HL-60 (cell line): ENCODE results near the gene MRPL46.

Experiments
- DNase-seq, 2 experiments: peaks; one replicate each; pipeline ENCODE4 v3.0.0-alpha.2; 2010 to 2020; ENCODE audit warnings: low read depth in 1 of 2, low spot score in 1 of 2
- H3K27ac ChIP-seq: fragments of 250-450 bp; sonication (Bioruptor Pico); replicated peaks from 2 replicates; pipeline ENCODE4 v1.5.1; 2020; ENCODE audit warnings: mild to moderate bottlenecking, moderate library complexity
- H3K27me3 ChIP-seq: fragments of 250-450 bp; sonication (Bioruptor Pico); 2 replicates; pipeline ENCODE4 v1.5.1; 2021; ENCODE audit warnings: mild to moderate bottlenecking, moderate library complexity; ENCODE audit not compliant: insufficient read depth, poor library complexity, severe bottlenecking
- H3K4me3 ChIP-seq: replicated peaks from 2 replicates; pipeline ENCODE4 v1.5.1; 2011; ENCODE audit warnings: mild to moderate bottlenecking, control low read depth, low read length; ENCODE audit not compliant: insufficient read depth
- GABPA ChIP-seq: IDR thresholded peaks from 2 replicates; pipeline ENCODE4 v1.6.1; 2012; ENCODE audit warnings: low read depth
- POLR2AphosphoS5 ChIP-seq: IDR thresholded peaks from 2 replicates; pipeline ENCODE4 v1.6.1; 2012; ENCODE audit warnings: low read depth
- SPI1 ChIP-seq: IDR thresholded peaks from 2 replicates; pipeline ENCODE4 v1.6.1; 2012; ENCODE audit warnings: low read depth, mild to moderate bottlenecking, borderline replicate concordance
- TF ChIP-seq, protein P1 (sequence below): IDR thresholded peaks from one replicate; pipeline ENCODE4 v1.5.1; 2011; ENCODE audit warnings: low read length, control low read depth, inconsistent platforms; ENCODE audit not compliant: insufficient read depth
- TF ChIP-seq, protein P2 (sequence below): IDR thresholded peaks from 2 replicates; pipeline ENCODE4 v1.6.1; 2012; ENCODE audit warnings: low read depth; ENCODE audit not compliant: insufficient replicate concordance

The MRPL46 gene

DNA sequence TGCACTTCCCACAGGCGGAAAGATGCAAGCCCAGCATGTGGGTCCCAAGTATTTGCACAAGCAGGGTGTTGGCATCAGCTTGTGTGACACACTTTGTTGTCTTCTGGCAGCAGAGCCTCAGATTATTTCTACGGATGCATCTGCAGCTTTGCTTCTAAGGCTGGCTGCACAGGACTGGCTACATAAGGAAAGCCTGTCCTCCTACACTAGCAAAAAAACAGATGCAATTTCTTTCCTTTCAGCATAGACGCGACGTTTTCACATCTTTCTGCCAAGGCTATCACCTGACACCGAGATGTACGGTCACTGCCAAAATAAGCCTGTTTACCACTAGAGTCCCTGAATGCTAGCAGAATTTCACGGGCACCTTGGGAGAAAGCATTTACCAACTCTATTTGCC is 13.8 kb upstream of the MRPL46 start:
- no peak overlapping the region for H3K4me3 ChIP-seq
- DNase-seq = no peak
- no peak overlapping the region for H3K27ac ChIP-seq
- H3K27me3 ChIP-seq = no peaks in the 10 kb centered on the region
- no peak for TF ChIP-seq SPI1
- TF ChIP-seq, protein P1, sequence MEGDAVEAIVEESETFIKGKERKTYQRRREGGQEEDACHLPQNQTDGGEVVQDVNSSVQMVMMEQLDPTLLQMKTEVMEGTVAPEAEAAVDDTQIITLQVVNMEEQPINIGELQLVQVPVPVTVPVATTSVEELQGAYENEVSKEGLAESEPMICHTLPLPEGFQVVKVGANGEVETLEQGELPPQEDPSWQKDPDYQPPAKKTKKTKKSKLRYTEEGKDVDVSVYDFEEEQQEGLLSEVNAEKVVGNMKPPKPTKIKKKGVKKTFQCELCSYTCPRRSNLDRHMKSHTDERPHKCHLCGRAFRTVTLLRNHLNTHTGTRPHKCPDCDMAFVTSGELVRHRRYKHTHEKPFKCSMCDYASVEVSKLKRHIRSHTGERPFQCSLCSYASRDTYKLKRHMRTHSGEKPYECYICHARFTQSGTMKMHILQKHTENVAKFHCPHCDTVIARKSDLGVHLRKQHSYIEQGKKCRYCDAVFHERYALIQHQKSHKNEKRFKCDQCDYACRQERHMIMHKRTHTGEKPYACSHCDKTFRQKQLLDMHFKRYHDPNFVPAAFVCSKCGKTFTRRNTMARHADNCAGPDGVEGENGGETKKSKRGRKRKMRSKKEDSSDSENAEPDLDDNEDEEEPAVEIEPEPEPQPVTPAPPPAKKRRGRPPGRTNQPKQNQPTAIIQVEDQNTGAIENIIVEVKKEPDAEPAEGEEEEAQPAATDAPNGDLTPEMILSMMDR = no peak
- TF ChIP-seq GABPA = no peak

DNA sequence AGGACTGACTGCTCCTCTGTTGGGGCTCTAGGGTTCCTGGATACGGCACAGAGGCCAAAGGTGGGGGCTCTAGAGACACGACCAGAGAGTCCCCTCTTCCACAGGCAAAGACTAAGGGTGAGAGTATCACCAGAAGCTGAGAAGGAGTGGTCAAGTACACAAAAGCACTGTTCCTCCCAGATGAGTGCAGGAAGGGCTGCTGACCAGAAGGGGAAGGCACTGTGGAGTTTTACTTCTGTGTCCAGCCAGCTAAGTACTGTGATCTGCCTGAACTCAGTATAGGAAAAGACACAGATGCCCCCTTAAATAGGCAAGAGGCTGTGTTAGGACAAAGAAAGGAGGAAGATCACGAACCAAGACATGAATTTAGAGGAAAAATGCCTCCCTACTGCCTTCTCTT is 12.0 kb upstream of the MRPL46 start:
- no peak overlapping the region for H3K4me3 ChIP-seq
- H3K27me3 ChIP-seq = no peaks in the 10 kb centered on the region
- H3K27ac ChIP-seq = no peak overlapping the region
- no peak for DNase-seq
- TF ChIP-seq, protein P1 = no peak
- TF ChIP-seq POLR2AphosphoS5 = no peak
- TF ChIP-seq, protein P2, sequence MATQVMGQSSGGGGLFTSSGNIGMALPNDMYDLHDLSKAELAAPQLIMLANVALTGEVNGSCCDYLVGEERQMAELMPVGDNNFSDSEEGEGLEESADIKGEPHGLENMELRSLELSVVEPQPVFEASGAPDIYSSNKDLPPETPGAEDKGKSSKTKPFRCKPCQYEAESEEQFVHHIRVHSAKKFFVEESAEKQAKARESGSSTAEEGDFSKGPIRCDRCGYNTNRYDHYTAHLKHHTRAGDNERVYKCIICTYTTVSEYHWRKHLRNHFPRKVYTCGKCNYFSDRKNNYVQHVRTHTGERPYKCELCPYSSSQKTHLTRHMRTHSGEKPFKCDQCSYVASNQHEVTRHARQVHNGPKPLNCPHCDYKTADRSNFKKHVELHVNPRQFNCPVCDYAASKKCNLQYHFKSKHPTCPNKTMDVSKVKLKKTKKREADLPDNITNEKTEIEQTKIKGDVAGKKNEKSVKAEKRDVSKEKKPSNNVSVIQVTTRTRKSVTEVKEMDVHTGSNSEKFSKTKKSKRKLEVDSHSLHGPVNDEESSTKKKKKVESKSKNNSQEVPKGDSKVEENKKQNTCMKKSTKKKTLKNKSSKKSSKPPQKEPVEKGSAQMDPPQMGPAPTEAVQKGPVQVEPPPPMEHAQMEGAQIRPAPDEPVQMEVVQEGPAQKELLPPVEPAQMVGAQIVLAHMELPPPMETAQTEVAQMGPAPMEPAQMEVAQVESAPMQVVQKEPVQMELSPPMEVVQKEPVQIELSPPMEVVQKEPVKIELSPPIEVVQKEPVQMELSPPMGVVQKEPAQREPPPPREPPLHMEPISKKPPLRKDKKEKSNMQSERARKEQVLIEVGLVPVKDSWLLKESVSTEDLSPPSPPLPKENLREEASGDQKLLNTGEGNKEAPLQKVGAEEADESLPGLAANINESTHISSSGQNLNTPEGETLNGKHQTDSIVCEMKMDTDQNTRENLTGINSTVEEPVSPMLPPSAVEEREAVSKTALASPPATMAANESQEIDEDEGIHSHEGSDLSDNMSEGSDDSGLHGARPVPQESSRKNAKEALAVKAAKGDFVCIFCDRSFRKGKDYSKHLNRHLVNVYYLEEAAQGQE = no peak
- no peak for TF ChIP-seq GABPA
- no peak for TF ChIP-seq SPI1

DNA sequence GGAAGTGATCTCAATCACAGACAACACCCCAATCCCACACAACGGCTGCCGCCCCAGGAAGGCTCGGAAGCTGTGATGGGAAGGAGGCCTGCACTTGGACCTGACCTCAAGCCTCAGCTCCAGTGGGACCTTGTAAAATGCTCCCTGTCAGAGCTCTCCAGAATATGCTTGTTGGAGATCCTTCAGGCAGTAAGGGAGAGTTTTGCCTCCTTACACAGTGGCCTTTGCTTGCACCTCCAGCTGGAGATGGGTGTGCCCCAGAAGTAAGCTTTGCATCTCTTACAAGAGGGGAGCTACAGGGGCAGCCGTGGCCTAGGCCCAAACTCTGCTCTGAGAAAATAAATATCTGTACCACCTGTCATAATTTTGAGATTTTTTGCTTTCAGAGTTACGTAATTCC is 10.7 kb upstream of the MRPL46 start:
- DNase-seq = no peak

DNA sequence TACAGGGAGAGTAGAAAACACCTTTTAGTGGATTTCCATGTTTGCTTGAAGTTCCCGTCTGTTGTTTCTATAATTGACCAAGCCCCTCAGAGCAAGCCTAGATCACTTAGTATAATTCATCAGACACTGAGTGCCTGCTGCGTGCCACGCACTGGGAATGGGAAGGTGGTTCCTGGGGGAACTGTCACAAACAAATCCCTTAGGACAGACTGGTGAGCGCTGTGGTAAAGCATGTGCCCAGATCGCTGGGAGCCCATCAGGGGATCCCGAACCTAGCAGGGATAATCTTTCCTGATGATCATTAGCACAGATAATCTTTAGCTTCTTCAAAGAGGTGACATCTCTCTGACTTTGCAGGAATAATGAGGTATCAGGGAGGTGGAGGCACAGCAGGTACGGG is 9.9 kb upstream of the MRPL46 start:
- Histone ChIP-seq H3K27ac (no peak overlapping the region), H3K27me3 (no peaks in the 10 kb centered on the region), H3K4me3 (no peak overlapping the region)
- no peak for TF ChIP-seq POLR2AphosphoS5
- TF ChIP-seq SPI1 = no peak
- TF ChIP-seq, protein P2 = no peak
- TF ChIP-seq, protein P1 = no peak
- no peak for TF ChIP-seq GABPA
- no peak for DNase-seq

More for the DNA sequence above, 10.7 kb upstream of the MRPL46 start:
- no peak overlapping the region for H3K4me3 ChIP-seq
- no peaks in the 10 kb centered on the region for H3K27me3 ChIP-seq
- H3K27ac ChIP-seq = no peak overlapping the region
- TF ChIP-seq POLR2AphosphoS5 (no peak), GABPA (no peak)
